Anterior cingulate cortex (tissue), 58 donors: Measurements from ENCODE around the gene SOCS4.

Experiments
- DNase-seq, 58 donors: peaks; one replicate each; lab custom pipeline; 2025; lab: John Stamatoyannopoulos, UW

Gene SOCS4

DNA sequence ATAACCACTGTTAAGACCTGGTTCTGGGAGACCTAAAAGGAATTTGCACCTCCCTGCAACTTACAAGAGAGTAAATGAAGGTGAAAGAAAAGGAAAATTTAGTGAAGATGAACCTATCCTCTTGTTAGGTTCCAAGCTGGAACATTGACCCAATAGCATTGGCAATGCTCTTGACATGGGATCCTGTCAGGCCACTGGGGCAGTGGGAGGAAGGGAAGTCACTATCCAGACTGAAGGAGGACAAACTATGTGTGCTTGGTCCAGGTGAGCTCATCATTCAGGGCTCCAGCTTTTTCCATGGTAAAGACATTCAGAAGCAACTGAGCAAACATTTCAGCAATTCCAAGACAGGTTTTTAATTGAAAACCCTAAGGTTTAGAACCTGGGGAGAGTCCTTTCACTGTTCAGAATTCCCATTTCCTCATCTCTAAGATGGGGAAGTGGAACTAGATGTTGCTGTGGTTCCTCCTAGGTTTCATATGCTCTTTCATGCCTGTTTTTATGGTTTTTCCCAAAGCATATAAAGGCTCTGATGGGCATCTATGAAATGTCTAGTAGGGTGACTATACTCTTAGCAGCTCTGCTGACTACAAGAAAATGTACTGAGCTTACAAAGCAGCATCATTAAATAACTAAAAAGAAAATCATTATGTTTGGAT, 57.5 kb downstream of the SOCS4 start:
- DNase-seq: no peak

- DNase-seq: no peak
Measured at GRCh38 chr14:55085060-55085660, 58.1 kb downstream of the SOCS4 start.

GRCh38 chr14:55086938-55087337, 59.9 kb downstream of the SOCS4 start:
- no peak for DNase-seq

- no peak for DNase-seq
Measured at GRCh38 chr14:55088356-55088755, 61.3 kb downstream of the SOCS4 start.

DNA sequence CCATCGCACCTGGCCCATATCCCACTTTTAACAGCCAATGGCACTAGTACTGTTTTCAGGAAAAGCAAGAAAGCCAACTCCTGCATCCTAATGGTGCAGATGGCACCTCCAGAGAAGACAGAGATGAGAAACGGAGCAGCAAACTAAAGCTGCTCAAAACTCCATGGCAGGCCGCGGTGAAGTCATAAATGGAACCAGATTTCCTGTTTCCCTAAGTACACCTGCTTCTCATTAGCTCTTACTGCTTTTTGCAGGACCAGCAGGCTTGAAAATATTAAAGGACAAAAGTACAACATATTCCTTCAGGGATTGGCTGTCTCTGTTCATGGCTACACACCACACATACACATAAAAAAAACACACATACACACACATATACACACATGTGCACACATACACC, 65.3 kb downstream of the SOCS4 start:
- DNase-seq: no peak

DNA sequence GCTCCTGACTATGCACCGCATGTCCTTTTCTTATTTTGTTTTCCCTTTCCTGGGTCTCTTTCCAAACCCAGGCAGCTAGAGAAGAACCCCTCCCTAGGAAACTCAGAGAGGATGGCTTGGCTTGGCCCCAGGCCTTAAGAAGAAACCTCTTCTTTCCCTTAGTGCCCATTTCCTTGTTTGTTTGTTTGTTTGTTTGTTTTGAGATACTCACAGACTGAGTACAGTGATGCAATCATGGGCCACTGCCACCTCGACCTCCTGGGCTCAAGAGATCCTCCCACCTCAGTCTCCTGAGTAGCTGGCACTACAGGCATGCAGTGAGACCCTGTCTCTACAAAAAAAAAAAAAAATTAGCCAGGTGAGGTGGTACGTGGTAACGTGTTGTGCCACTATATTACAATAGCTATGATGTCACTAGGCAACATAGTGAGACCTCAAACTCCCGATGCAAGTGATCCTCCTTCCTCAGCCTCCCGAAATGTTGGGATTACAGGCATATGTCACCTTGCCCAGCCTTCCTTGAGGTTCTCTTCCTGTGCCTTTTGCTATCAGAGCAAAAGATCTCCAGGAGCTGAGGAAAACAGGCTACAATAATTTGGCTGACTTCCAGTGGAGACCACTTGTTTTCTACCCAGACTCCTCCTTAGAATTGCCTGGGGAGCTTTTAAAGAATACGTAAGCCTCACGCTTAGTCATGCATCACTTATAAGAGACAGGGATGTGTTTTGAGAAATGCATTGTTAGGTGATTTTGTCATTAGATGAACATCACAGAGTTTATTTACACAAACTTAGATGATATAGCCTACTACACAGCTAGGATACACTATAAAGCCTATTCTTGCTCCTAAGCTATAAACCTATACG, 67.5 kb downstream of the SOCS4 start:
- no peak for DNase-seq

GRCh38 chr14:55097881-55098560, 71.0 kb downstream of the SOCS4 start:
- peak in 7 of 58 donors; percentile 5 to 35 (median 9) for DNase-seq

GRCh38 chr14:55098561-55098898, 71.5 kb downstream of the SOCS4 start:
- DNase-seq: no peak
